GM13977 (cell line): ENCODE measurements around the gene DDX24.

ENCODE experiments used
- DNase-seq: peaks from one replicate; pipeline ENCODE4 v3.0.0; 2012; ENCODE audit warnings: low spot score
- in situ Hi-C: fragments of 300-500 bp; cut with MboI; formaldehyde crosslinking; loops from one replicate; pipeline ENCODE4 v1.12.0; 2022; ENCODE audit warnings: low sequenced_read_pairs, low pct_unique_long_range_greater_than_20kb, mixed read lengths, inconsistent platforms; ENCODE audit not compliant: unreplicated experiment
- TF ChIP-seq, protein P1 (sequence below): IDR thresholded peaks from 2 replicates; pipeline ENCODE4 v1.5.1; 2012; ENCODE audit warnings: mild to moderate bottlenecking, control low read depth; ENCODE audit not compliant: insufficient read depth; ENCODE audit errors: extremely low read depth, missing control alignments

Gene DDX24

DNA sequence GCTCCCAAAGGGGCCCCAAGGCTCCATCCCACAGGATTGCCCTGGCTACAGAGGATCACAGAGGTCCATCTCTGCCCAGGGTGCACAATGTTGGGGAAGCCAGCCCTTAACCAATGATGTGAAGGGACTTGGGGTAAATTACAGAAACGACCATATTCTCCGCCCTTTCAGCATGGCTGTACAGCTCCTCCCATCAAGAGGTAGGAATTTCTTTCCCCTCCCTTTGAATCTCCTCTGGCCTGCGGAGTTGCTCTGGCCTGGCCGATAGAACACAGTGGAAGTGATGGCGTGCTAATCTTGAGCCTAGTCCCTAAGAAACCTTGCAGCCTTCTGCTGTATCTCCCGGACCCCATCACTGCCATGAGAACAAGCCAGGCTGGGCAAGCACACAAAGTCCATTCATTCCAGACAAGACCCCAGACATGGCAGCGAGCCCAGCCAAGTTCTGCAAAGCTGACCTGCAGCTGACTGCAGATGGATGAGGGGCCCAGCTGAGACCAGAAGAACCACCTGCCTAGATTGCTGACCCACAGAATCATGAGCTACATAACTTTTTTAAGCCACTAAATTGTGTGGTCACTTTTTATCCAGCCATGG lies 22.6 kb upstream of the DDX24 start:
- DNase-seq: no peak
- in situ Hi-C loops: no loop called here
- TF ChIP-seq, protein P1, sequence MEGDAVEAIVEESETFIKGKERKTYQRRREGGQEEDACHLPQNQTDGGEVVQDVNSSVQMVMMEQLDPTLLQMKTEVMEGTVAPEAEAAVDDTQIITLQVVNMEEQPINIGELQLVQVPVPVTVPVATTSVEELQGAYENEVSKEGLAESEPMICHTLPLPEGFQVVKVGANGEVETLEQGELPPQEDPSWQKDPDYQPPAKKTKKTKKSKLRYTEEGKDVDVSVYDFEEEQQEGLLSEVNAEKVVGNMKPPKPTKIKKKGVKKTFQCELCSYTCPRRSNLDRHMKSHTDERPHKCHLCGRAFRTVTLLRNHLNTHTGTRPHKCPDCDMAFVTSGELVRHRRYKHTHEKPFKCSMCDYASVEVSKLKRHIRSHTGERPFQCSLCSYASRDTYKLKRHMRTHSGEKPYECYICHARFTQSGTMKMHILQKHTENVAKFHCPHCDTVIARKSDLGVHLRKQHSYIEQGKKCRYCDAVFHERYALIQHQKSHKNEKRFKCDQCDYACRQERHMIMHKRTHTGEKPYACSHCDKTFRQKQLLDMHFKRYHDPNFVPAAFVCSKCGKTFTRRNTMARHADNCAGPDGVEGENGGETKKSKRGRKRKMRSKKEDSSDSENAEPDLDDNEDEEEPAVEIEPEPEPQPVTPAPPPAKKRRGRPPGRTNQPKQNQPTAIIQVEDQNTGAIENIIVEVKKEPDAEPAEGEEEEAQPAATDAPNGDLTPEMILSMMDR: no peak

GRCh38 chr14:94102768-94103482 lies 21.9 kb upstream of the DDX24 start:
- TF ChIP-seq, protein P1: no peak
- in situ Hi-C loops: no loop called here
- no peak for DNase-seq

- TF ChIP-seq, protein P1: no peak
- in situ Hi-C loops: no loop called here
- DNase-seq: no peak
Measured at GRCh38 chr14:94101748-94102147, 20.7 kb upstream of the DDX24 start.

DNA sequence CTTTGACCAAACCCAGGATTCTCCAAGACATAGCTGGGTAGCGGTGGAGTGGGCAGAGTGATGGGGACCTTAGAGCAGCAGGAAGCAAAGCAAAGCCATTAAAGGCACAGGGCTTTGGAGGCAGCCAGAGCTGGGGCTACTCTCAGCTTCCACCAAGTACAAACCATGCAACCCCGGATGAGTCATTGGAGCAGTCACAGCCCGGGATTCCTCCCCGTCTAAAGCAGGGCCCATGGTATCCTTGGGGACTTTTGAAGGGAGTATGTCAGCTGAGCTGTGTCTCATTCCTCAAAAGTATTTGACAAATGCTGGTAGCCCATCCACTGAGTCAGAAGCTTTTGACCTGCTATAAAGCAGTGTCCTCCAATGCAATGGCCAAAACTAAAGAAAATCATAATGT lies 19.8 kb upstream of the DDX24 start:
- TF ChIP-seq, protein P1: no peak
- DNase-seq: no peak
- in situ Hi-C loops: no loop called here

- no peak for DNase-seq
- in situ Hi-C loops: no loop called here
- TF ChIP-seq, protein P1: no peak
Measured at GRCh38 chr14:94099006-94099405, 18.0 kb upstream of the DDX24 start.

GRCh38 chr14:94098326-94098992 lies 17.5 kb upstream of the DDX24 start:
- in situ Hi-C loops: no loop called here
- no peak for DNase-seq
- TF ChIP-seq, protein P1: no peak
